ENCODE measurements around the gene ABCF2. TPM values are rescaled to one million over a fixed set of nuclear protein-coding genes. Genes with fewer than 3 reads are reported as not detected.
A peak's percentile ranks its signal among the peaks of the same experiment; 100 is the strongest.

ABCF2 gene
- total RNA-seq, 1 donor from 2014 or later = 82.7 TPM

- DNase-seq (ENCODE audit: low read depth) = no peak
These were observed 15.4 kb upstream of the ABCF2 start for GRCh38 chr7:151242159-151243044.

- DNase-seq (ENCODE audit: low read depth) = no peak
These were observed 14.7 kb upstream of the ABCF2 start for GRCh38 chr7:151241755-151242096.

- no peak for DNase-seq (ENCODE audit: low read depth)
These were observed 14.1 kb upstream of the ABCF2 start for GRCh38 chr7:151240942-151241754.

DNA sequence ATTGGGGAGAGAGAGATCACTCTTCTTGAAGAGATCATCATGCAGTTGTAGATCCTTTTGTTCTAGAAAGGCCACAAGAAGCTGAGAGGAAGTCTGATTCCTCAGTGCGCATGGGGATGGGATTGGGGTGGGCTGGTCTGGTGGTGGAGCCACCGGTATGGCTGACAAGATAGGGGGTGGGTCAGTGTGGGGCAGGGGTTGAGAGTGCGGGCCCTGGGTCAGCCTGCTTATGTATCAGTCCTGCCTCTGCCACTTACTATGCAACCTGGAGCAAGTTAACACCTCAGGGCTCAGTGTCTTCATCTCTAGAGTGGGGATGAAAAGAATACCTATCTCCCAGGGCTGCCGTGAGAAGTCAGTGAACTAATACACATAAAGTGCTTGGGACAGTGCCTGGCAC lies 13.5 kb upstream of the ABCF2 start:
- DNase-seq (ENCODE audit: low read depth) = no peak

DNA sequence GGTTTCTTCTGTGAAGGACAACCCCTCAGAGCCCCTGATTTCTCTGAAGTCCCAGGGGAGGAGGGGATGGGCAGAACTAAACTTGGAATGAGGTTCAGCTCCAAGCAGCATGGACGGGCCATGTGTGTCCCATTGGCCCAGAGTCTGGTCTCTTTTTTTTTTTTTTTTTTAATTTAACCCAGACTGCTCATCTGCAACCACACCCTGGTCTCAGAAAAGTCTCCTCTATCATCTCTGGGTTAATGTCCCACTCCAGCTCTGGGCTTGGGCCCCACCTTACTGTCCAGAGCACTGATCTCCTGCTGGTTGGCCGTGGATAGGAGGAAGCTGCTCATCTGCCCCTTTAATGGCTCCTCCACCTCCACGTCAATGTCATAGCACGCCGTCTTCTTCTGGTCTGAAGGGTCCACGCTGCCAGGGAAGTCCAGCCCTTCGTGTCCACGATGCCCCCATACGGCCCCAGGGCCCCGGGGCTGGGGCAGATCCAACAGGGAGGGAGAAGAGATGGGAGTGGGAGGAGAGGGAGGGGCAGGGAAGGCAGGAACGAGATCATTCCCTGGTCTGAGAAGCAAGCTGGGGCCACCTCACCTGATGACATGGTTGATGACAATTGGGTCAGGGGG lies 12.9 kb upstream of the ABCF2 start:
- DNase-seq (ENCODE audit: low read depth) = no peak

- no peak for DNase-seq (ENCODE audit: low read depth)
These were observed 12.2 kb upstream of the ABCF2 start for GRCh38 chr7:151238924-151239836.

DNA sequence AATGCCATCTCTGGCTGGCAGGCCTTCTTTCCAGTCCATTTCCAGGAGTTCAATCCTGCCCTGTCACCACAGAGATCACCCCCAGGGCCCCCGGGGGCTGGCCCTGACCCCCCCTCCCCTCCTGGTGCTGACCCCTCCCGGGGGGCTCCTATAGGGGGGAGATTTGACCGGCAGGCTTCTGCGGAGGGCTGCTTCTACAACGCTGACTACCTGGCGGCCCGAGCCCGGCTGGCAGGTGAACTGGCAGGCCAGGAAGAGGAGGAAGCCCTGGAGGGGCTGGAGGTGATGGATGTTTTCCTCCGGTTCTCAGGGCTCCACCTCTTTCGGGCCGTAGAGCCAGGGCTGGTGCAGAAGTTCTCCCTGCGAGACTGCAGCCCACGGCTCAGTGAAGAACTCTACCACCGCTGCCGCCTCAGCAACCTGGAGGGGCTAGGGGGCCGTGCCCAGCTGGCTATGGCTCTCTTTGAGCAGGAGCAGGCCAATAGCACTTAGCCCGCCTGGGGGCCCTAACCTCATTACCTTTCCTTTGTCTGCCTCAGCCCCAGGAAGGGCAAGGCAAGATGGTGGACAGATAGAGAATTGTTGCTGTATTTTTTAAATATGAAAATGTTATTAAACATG lies 11.3 kb upstream of the ABCF2 start:
- DNase-seq (ENCODE audit: low read depth) = no peak

DNA sequence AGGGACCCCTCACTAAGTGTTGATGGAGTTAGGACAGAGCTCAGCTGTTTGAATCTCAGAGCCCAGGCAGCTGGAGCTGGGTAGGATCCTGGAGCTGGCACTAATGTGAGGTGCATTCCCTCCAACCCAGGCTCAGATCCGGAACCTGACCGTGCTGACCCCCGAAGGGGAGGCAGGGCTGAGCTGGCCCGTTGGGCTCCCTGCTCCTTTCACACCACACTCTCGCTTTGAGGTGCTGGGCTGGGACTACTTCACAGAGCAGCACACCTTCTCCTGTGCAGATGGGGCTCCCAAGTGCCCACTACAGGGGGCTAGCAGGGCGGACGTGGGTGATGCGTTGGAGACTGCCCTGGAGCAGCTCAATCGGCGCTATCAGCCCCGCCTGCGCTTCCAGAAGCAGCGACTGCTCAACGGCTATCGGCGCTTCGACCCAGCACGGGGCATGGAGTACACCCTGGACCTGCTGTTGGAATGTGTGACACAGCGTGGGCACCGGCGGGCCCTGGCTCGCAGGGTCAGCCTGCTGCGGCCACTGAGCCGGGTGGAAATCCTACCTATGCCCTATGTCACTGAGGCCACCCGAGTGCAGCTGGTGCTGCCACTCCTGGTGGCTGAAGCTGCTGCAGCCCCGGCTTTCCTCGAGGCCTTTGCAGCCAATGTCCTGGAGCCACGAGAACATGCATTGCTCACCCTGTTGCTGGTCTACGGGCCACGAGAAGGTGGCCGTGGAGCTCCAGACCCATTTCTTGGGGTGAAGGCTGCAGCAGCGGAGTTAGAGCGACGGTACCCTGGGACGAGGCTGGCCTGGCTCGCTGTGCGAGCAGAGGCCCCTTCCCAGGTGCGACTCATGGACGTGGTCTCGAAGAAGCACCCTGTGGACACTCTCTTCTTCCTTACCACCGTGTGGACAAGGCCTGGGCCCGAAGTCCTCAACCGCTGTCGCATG lies 10.5 kb upstream of the ABCF2 start:
- DNase-seq (ENCODE audit: low read depth) = no peak

DNA sequence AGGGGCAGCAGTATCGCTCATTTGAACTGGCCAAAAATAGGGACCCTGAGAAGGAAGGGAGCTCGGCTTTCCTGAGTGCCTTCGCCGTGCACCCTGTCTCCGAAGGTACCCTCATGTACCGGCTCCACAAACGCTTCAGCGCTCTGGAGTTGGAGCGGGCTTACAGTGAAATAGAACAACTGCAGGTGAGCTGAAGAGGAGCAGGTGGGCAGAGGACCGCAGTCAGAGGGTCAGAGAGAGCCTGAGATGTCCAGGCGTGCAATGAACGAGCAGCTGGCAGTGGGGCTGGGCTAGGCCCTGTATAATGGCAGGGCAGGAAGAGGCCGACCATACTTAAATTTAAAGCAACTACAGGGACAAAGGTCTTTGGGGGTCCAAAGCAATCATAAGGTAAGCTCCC lies 9.4 kb upstream of the ABCF2 start:
- DNase-seq (ENCODE audit: low read depth) = no peak

DNA sequence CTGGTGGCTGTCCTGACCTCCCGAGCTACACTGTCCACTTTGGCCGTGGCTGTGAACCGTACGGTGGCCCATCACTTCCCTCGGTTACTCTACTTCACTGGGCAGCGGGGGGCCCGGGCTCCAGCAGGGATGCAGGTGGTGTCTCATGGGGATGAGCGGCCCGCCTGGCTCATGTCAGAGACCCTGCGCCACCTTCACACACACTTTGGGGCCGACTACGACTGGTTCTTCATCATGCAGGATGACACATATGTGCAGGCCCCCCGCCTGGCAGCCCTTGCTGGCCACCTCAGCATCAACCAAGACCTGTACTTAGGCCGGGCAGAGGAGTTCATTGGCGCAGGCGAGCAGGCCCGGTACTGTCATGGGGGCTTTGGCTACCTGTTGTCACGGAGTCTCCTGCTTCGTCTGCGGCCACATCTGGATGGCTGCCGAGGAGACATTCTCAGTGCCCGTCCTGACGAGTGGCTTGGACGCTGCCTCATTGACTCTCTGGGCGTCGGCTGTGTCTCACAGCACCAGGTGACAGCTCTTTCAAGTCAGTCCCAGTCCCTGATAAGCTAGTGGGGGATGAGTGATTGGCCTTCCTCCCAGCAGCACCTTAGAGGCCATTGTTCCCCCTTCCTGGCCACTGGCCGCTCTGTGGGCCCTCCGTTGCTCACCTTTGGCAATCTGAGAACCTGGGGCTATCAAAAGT lies 8.2 kb upstream of the ABCF2 start:
- DNase-seq (ENCODE audit: low read depth) = no peak

GRCh38 chr7:151233804-151234203 lies 6.8 kb upstream of the ABCF2 start:
- no peak for DNase-seq (ENCODE audit: low read depth)

DNA sequence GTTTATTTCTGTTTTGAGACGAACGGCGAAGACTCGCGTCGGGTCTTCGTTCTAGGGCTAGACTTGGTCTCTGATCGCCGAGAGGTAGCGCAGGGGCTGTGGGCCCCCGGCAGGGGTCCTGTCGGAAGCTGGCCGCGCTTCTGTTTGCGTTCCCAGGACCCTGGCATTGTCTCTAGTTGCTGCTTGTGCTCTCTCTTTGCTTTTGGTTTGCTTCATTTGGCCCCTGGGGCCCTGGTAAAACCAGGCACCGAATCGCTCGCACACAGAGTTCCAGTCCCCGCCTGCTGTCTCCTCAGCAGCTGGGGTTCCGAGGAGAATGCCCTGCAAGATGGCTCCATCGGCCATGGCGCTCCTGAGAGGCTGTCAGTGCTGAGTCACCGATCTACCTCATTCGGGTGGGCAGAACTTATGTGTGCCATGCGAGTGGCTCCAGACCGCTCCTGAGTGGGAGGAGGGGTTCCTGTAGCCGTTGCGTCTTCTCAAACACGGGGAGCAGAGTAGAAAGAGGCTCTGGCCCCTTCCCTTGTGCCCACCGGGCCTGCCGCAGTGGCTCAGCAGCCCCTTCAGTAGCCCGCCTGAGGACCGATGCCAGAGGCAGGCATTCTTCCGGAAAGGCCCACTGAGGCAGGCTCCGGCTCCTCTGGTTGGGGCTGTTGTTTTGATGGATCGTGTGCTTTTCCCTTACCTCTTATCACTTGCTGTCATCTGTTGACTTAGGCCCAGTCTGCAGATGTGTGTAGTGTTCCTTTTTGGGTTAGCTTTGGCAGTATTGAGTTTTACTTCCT lies 6.1 kb upstream of the ABCF2 start:
- peak; percentile 73 for DNase-seq (ENCODE audit: low read depth)

- peak; percentile 68 for DNase-seq (ENCODE audit: low read depth)
These were observed 5.3 kb upstream of the ABCF2 start, which contains the start of gene CHPF2 for GRCh38 chr7:151232091-151232916. Gene CHPF2, plus strand, starts transcription at chr7:151232483. Its CDS starts 1,529 bp downstream, at chr7:151234012.

GRCh38 chr7:151231080-151231479 lies 4.1 kb upstream of the ABCF2 start:
- no peak for DNase-seq (ENCODE audit: low read depth)

DNA sequence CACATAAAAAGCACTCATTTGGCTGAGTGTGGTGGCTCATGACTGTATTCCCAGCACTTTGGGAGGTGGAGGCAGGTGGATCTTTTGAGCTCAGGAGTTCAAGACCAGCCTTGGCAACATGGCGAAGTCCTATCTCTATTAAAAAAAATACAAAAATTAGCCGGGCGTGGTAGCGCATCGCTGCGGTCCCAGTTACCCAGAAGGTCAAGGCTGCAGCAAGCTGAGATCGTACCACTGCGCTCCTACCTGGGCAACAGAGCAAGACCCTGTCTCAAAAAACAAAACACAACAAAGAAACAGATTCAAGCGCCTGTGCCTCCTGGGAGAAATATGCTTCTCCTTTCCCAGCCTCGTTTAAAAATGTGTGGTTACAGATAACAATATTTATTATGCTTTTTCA lies 2.2 kb upstream of the ABCF2 start:
- no peak for DNase-seq (ENCODE audit: low read depth)

GRCh38 chr7:151228024-151228866 lies 1.2 kb upstream of the ABCF2 start:
- DNase-seq (ENCODE audit: low read depth) = no peak

DNA sequence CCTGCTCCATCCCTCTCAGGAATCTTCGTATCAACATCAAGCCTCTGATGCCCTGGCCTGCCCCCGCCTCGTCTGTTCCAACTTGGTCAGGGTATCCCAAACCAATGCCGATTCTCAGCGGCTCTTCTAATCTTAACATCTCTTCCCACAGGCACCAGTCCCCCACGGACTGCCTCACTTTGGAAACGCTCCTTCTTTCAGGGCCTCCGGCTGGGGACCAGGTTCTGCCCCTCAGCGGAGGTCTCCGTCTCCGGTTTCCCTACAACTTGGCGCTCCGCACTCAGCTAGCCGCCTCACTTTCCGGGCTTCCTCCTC lies 488 bp downstream of the ABCF2 start:
- DNase-seq (ENCODE audit: low read depth) = no peak
